ENCODE data around the gene GRHL1.

- TF ChIP-seq CTCF (IDR thresholded peaks at IDR 0.05 in 8 of 11, conservative IDR thresholded peaks at IDR 0.05 in 3 of 11), result peak in 6 of 11 experiments; percentile 9 to 40 (median 18)
- TF ChIP-seq POLR2A (IDR thresholded peaks at IDR 0.05), result no peak
- peak; percentile 69 to 77 (median 77) for TF ChIP-seq POLR2AphosphoS5 (IDR thresholded peaks at IDR 0.05)
These were observed 91.0 kb downstream of the GRHL1 start for GRCh38 chr2:10042301-10043161.
